SJCRH30 (cell line): ENCODE results near the gene RAD17. TPM values are rescaled to one million over a fixed set of nuclear protein-coding genes. Genes with fewer than 3 reads are reported as not detected.
"Not testable (repeated sequence)": the region's sequence is repeated elsewhere in the genome, so short reads cannot be mapped to it uniquely, and the experiment has no call there.

ENCODE experiments used
- DNase-seq, 2 experiments: peaks; one replicate each; pipeline ENCODE4 v3.0.0-alpha.2; 2015 to 2020
- H3K27ac ChIP-seq: fragments of 250-450 bp; sonication (Bioruptor Pico); 2 replicates; pipeline ENCODE4 v1.5.1; 2020; ENCODE audit warnings: mild to moderate bottlenecking, moderate library complexity
- H3K27me3 ChIP-seq: fragments of 250-450 bp; sonication (Bioruptor Pico); 2 replicates; pipeline ENCODE4 v1.5.1; 2020; ENCODE audit warnings: mild to moderate bottlenecking, moderate library complexity
- H3K36me3 ChIP-seq: fragments of 250-450 bp; sonication (Bioruptor Pico); 2 replicates; pipeline ENCODE4 v1.5.1; 2020; ENCODE audit warnings: mild to moderate bottlenecking, moderate library complexity
- H3K4me1 ChIP-seq: fragments of 250-450 bp; sonication (Bioruptor Pico); 2 replicates; pipeline ENCODE4 v1.5.1; 2020; ENCODE audit warnings: mild to moderate bottlenecking, moderate library complexity
- H3K4me3 ChIP-seq: fragments of 250-450 bp; sonication (Bioruptor Pico); 2 replicates; pipeline ENCODE4 v1.5.1; 2020; ENCODE audit warnings: mild to moderate bottlenecking, moderate library complexity
- H3K9me3 ChIP-seq: fragments of 250-450 bp; sonication (Bioruptor Pico); replicated peaks from 2 replicates; pipeline ENCODE4 v1.5.1; 2020; ENCODE audit warnings: mild to moderate bottlenecking, moderate library complexity
- total RNA-seq: library from RNA; depleted of rRNA; stranded (reverse); fragments of >200 nt; shearing (Covaris generic); gene quantifications from 2 replicates; pipeline ENCODE4 v1.2.3, GENCODE V29; 2014; rRNA removed

RAD17 gene
- total RNA-seq = 45.5 and 49.1 TPM in 2 replicates

DNA sequence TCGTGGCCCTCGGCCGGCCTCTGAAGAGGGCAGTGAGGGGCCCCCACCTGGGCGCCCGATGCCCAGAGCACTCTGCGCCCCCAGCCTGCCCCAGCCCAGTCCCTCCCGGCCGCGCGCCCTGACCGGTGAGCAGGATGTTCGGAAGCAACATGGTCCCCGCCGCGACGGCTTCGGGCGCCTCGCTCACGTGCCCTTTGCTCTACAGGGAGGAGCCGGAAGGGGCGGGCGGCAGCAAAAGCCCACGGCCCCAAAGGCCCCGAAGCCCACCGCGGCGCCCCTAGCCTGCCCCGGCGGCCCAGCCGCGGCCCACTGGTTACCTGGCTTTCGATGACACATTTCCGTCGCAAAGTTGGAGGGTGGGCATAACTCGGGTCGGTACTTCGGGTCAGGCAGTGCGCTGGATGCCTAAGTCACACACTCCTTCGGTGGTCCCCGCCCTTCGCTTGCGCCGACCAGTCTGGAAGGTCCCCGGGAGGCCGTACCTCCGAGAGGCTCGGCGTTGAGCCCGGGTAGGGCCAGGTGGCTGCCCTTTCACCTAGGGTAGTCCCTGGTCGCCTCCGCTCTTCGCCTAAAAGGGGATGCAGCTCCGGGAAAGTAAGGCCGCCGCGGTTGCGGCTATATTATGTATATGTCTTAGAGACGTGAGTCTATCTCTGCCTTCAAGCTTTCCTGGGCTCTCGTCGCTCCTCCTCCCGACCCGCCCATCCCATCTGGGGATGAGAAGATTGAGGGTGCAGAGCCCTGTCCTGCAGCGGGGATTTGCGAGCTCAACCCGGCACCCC lies at the start of gene RAD17, which contains the start of the genes AK6 and TAF9:
TSS of gene RAD17 (plus strand) at position 479 of the 782 bp plus-strand sequence. CDS start 2,391 bp downstream, outside the sequence.
TSS of gene AK6 (minus strand) at position 181 of the 782 bp plus-strand sequence. CDS start at position 151, 30 bp downstream.
TSS of gene TAF9 (minus strand) at position 181 of the 782 bp plus-strand sequence. CDS start 3,783 bp downstream, outside the sequence.
- Histone ChIP-seq H3K4me3 (peak within 1 kb of the TSS; percentile 93), H3K27ac (peak within 1 kb of the TSS; percentile 100), H3K27me3 (no peaks in the 10 kb centered on the region), H3K4me1 (peaks cover 3% of the 10 kb centered on the region; the same call in 1 of the 2 replicates), H3K9me3 (no peaks in the 10 kb centered on the region), H3K36me3 (peaks cover 29% of the 10 kb centered on the region)
- peak; percentile 94 for DNase-seq

DNA sequence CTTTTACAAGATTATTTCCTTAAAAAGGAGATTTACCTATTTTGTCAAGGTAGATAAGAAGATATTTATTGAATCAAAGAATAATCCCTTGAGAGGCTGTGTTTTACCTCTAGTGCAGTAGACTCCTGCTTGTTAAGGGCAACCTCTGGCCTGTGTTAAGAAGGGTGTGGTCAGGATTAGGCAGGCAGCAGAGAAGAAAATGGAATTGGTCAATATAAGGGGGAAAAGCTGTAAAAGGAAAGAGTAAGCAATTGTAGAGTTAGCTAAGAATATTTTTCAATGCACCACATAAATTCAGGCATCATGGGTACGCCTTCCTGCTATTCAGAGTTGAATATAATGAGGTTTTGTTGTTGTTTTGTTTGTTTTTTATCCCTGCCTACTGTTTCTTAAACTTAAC lies 43.3 kb upstream of the RAD17 start:
- Histone ChIP-seq H3K36me3 (no peaks in the 10 kb centered on the region), H3K27ac (no peak overlapping the region), H3K4me3 (no peak overlapping the region), H3K27me3 (no peaks in the 10 kb centered on the region), H3K4me1 (no peaks in the 10 kb centered on the region), H3K9me3 (no peaks in the 10 kb centered on the region)
- no peak for DNase-seq

DNA sequence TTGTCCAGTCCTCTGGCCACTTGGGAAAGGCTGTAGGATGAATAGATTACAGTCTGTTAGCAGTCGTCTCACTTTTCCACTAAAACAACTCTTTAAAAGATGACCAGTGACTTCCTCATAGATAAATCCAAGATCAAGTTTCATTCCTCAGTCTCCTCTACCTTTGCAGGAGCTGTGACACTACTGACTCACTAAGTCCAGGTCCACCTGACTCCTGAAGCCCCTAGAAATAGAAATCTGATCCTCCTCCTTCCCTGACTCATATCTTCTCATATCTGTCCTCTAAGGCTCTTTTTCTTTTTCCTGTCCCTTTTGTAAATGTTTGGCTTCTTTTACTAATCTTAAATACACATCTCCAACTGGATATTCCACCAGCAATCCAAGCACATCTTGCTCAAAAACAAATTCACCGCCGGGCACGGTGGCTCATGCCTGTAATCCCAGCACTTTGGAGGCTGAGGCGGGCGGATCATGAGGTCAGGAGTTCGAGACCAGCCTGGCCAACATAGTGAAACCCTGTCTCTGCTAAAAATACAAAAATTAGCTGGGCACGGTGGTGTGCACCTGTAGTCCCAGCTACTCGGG lies 39.6 kb upstream of the RAD17 start:
- Histone ChIP-seq H3K27me3 (no peaks in the 10 kb centered on the region), H3K36me3 (no peaks in the 10 kb centered on the region), H3K9me3 (no peaks in the 10 kb centered on the region), H3K4me1 (peaks cover 5% of the 10 kb centered on the region; the same call in 1 of the 2 replicates), H3K4me3 (no peak overlapping the region), H3K27ac (no peak overlapping the region)
- DNase-seq = no peak

GRCh38 chr5:69331528-69332445 lies 37.8 kb upstream of the RAD17 start:
- Histone ChIP-seq H3K27me3 (no peaks in the 10 kb centered on the region), H3K9me3 (no peaks in the 10 kb centered on the region), H3K27ac (no peak overlapping the region), H3K4me3 (peak overlapping the region; percentile 61), H3K4me1 (peaks cover 5% of the 10 kb centered on the region; the same call in 1 of the 2 replicates), H3K36me3 (no peaks in the 10 kb centered on the region)
- no peak for DNase-seq

DNA sequence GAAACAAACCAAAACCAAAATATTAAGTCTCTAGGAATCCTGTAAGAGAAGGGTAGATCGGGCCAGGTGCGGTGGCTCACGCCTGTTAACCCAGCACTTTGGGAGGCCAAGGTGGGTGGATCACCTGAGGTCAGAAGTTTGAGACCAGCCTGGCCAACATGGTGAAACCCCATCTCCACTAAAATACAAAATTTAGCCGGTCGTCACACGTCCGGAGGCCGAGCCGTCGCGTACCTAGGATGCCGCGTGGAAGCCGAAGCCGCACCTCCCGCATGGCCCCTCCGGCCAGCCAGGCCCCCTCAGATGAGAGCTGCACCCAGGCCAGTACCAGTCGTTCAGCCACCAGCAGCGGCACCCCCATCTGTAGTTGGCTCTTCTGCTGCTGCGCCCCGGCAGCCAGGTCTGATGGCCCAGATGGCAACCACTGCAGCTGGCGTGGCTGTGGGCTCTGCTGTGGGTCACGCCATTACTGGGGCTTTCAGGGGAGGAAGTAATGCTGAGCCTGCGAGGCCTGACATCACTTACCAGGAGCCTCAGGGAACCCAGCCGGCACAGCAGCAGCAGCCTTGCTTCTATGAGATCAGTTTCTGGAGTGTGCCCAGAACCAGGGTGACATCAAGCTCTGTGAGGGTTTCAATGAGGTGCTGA lies 35.8 kb upstream of the RAD17 start:
- not testable (repeated sequence) for H3K27me3 ChIP-seq, H3K36me3 ChIP-seq, H3K4me1 ChIP-seq, H3K4me3 ChIP-seq, H3K27ac ChIP-seq, H3K9me3 ChIP-seq, DNase-seq

DNA sequence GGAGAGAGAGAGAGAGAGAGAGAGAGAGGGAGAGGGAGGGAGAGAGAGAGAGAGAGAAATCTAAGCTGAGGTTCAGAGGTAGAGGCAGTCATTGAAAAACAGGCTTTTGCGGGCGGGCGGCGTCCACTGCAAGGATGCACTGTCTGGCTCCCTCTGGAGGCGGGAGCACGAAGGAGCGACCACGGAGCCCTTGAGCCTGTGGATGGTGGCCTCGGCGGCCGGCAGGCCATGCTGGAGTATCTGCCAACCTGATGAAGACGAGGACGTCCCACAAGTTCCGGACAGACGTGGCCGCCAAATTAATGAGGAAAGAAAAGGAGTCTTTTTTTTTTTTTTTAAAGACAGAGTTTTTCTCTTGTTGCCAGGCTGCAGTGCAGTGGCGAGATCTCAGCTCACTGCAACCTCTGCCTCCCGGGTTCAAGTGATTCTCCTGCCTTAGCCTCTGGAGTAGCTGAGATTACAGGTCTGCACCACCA lies 34.8 kb upstream of the RAD17 start:
- no peaks in the 10 kb centered on the region for H3K27me3 ChIP-seq
- DNase-seq = peak; percentile 85 to 88
- H3K4me1 ChIP-seq = peaks cover 5% of the 10 kb centered on the region; the same call in 1 of the 2 replicates
- H3K4me3 ChIP-seq = peak overlapping the region; percentile 41
- no peaks in the 10 kb centered on the region for H3K9me3 ChIP-seq
- no peak overlapping the region for H3K27ac ChIP-seq
- H3K36me3 ChIP-seq = no peaks in the 10 kb centered on the region

- Histone ChIP-seq H3K36me3 (no peaks in the 10 kb centered on the region), H3K9me3 (no peaks in the 10 kb centered on the region), H3K27ac (no peak overlapping the region), H3K27me3 (no peaks in the 10 kb centered on the region), H3K4me1 (peaks cover 5% of the 10 kb centered on the region; the same call in 1 of the 2 replicates), H3K4me3 (no peak overlapping the region)
- no peak for DNase-seq
Observed at GRCh38 chr5:69335341-69335935, 34.2 kb upstream of the RAD17 start.

DNA sequence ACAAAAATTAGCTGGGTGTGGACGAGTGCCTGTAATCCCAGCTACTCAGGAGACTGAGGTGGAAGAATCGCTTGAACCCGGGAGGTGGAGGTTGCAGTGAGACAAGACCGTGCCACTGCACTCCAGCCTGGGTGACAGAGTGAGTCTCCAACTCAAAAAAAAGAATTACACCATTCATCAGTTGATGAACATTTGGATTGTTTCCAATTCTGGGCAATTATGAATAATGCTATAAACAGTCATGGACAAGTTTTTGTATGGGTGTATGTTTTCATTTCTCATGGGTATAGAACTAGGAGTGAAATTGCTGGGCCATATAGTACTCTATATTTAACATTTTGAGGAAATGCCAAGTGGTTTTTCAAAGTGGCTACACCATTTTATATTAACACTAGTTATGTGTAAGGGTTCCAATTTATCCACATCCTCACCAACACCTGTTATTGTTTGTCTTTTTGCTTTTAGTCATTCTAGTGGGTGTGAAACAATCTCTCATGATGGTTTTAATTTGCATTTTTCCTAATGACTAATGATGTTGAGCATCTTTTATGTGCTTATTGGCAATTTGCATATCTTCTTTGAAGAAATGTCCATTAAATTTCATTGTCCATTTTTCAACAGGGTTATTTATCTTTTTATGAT lies 28.0 kb upstream of the RAD17 start:
- Histone ChIP-seq H3K4me3 (no peak overlapping the region), H3K27me3 (no peaks in the 10 kb centered on the region), H3K9me3 (no peaks in the 10 kb centered on the region), H3K4me1 (no peaks in the 10 kb centered on the region), H3K27ac (no peak overlapping the region), H3K36me3 (no peaks in the 10 kb centered on the region)
- no peak for DNase-seq

GRCh38 chr5:69343083-69343482 lies 26.5 kb upstream of the RAD17 start:
- H3K36me3 ChIP-seq = no peaks in the 10 kb centered on the region
- H3K4me3 ChIP-seq = no peak overlapping the region
- H3K9me3 ChIP-seq = no peaks in the 10 kb centered on the region
- no peaks in the 10 kb centered on the region for H3K27me3 ChIP-seq
- no peaks in the 10 kb centered on the region for H3K4me1 ChIP-seq
- no peak overlapping the region for H3K27ac ChIP-seq
- no peak for DNase-seq

GRCh38 chr5:69350664-69351063 lies 19.0 kb upstream of the RAD17 start:
- Histone ChIP-seq H3K27me3 (no peaks in the 10 kb centered on the region), H3K27ac (no peak overlapping the region), H3K4me1 (no peaks in the 10 kb centered on the region), H3K9me3 (0 out of 2 replicates have a peak, but pooled peaks cover 6% of the 10 kb centered on the region), H3K36me3 (peaks cover 30% of the 10 kb centered on the region), H3K4me3 (no peak overlapping the region)
- no peak for DNase-seq

- Histone ChIP-seq H3K27ac (no peak overlapping the region), H3K27me3 (no peaks in the 10 kb centered on the region; the same call in 1 of the 2 replicates), H3K9me3 (no peaks in the 10 kb centered on the region), H3K4me3 (no peak overlapping the region), H3K4me1 (no peaks in the 10 kb centered on the region; the same call in 1 of the 2 replicates), H3K36me3 (peaks cover 26% of the 10 kb centered on the region)
- DNase-seq = no peak
Observed at GRCh38 chr5:69359699-69360098, 9.9 kb upstream of the RAD17 start.

GRCh38 chr5:69360442-69360841 lies 9.2 kb upstream of the RAD17 start:
- Histone ChIP-seq H3K27me3 (no peaks in the 10 kb centered on the region; the same call in 1 of the 2 replicates), H3K36me3 (peaks cover 31% of the 10 kb centered on the region), H3K4me3 (no peak overlapping the region), H3K9me3 (no peaks in the 10 kb centered on the region), H3K27ac (no peak overlapping the region), H3K4me1 (no peaks in the 10 kb centered on the region; the same call in 1 of the 2 replicates)
- no peak for DNase-seq

- no peaks in the 10 kb centered on the region for H3K9me3 ChIP-seq
- no peaks in the 10 kb centered on the region for H3K27me3 ChIP-seq
- H3K4me1 ChIP-seq = no peaks in the 10 kb centered on the region; the same call in 1 of the 2 replicates
- DNase-seq = peak in 1 of 2 experiments; percentile 20
- H3K36me3 ChIP-seq = peaks cover 35% of the 10 kb centered on the region
- no peak overlapping the region for H3K27ac ChIP-seq
- H3K4me3 ChIP-seq = no peak overlapping the region
Observed at GRCh38 chr5:69364414-69364813, 5.2 kb upstream of the RAD17 start.
